CD4-positive, alpha-beta T cell (primary cell): ENCODE results near the gene SNF8. TPM values are rescaled to one million over a fixed set of nuclear protein-coding genes. Genes with fewer than 3 reads are reported as not detected.
A peak's percentile ranks its signal among the peaks of the same experiment; 100 is the strongest.
"Not testable (repeated sequence)": the region's sequence is repeated elsewhere in the genome, so short reads cannot be mapped to it uniquely, and the experiment has no call there.

Experiments used
- ATAC-seq: fragments of 200-7000 bp; cut with Tn5 transposase; one replicate; pipeline ENCODE4 v1.10.0; 2022; ENCODE audit warnings: mild to moderate bottlenecking; ENCODE audit not compliant: poor library complexity
- CTCF ChIA-PET: fragments of 350-600 bp; sonication (Branson Sonifier 250); formaldehyde crosslinking; loops from one replicate; lab custom pipeline; 2021; ENCODE audit warnings: antibody characterized with exemption, inconsistent platforms; lab: Charles Lee
- POLR2A ChIA-PET: fragments of 350-600 bp; sonication (Branson Sonifier 250); formaldehyde crosslinking; loops from one replicate; lab custom pipeline; 2021; ENCODE audit warnings: antibody characterized with exemption, inconsistent platforms; lab: Charles Lee
- DNase-seq, 14 experiments: peaks; one replicate each; pipeline ENCODE4 v3.0.0-alpha.2; 2013 to 2020; ENCODE audit warnings: mixed read lengths in 2 of 14
- H3K27ac ChIP-seq, 2 donors: one replicate each; pipeline versions ENCODE4 v1.5.1 to v1.7.0; 2013; ENCODE audit warnings: low read length in 2 of 2, low read depth in 1 of 2, mild to moderate bottlenecking in 1 of 2
- H3K27me3 ChIP-seq, 2 experiments: 1 replicate in 1 of 2; 2 replicates in 1 of 2; pipeline versions ENCODE4 v1.6.1 to v1.7.0; 2013; ENCODE audit warnings: low read length in 2 of 2, control low read depth in 1 of 2, mild to moderate bottlenecking in 1 of 2, moderate library complexity in 1 of 2; ENCODE audit not compliant: insufficient read depth in 2 of 2, control insufficient read depth in 1 of 2
- H3K36me3 ChIP-seq: one replicate; pipeline ENCODE4 v1.6.1; 2013; ENCODE audit warnings: low read length, control low read depth; ENCODE audit not compliant: insufficient read depth
- H3K4me1 ChIP-seq: one replicate; pipeline ENCODE4 v1.6.1; 2013; ENCODE audit warnings: low read length, control low read depth; ENCODE audit not compliant: insufficient read depth
- H3K4me3 ChIP-seq: one replicate; pipeline ENCODE4 v1.5.1; 2013; ENCODE audit warnings: mild to moderate bottlenecking, low read length, moderate library complexity
- H3K9me3 ChIP-seq, 2 experiments: 1 replicate in 1 of 2; 2 replicates in 1 of 2; pipeline versions ENCODE4 v1.6.1 to v1.7.0; 2013; ENCODE audit warnings: low read length in 2 of 2, mild to moderate bottlenecking in 2 of 2, control low read depth in 1 of 2, moderate library complexity in 1 of 2; ENCODE audit not compliant: control insufficient read depth in 1 of 2, insufficient read depth in 1 of 2
- H3K27ac Mint-ChIP-seq: one replicate; pipeline ENCODE4 v1.8.0; 2020; ENCODE audit warnings: mixed read lengths
- H3K27me3 Mint-ChIP-seq: one replicate; pipeline ENCODE4 v1.8.0; 2021; ENCODE audit warnings: mixed read lengths
- H3K36me3 Mint-ChIP-seq: one replicate; pipeline ENCODE4 v1.8.0; 2021; ENCODE audit warnings: low read depth, mixed read lengths
- H3K4me1 Mint-ChIP-seq: one replicate; pipeline ENCODE4 v1.8.0; 2021; ENCODE audit warnings: low read depth, mixed read lengths
- H3K4me3 Mint-ChIP-seq: one replicate; pipeline ENCODE4 v1.8.0; 2020; ENCODE audit warnings: mild to moderate bottlenecking, mixed read lengths
- H3K9me3 Mint-ChIP-seq: one replicate; pipeline ENCODE4 v1.8.0; 2020; ENCODE audit warnings: mixed read lengths
- intact Hi-C, 2 experiments: fragments of 100-400 bp; cut with DNase I in 1 of 2; cut with micrococcal nuclease in 1 of 2; formaldehyde crosslinking; loops; one replicate each; pipeline versions ENCODE4 v1.15.1 to v1.9.0; 2023 to 2025; cut with DNase I, micrococcal nuclease
- total RNA-seq, 174 experiments: library from RNA in 2 of 174; stranded (reverse) in 2 of 174; gene quantifications; one replicate each; pipeline ENCODE4 v1.2.3 and lab custom pipeline; 2021 to 2026
- TF ChIP-seq, protein P1 (sequence below): fragments of 200-600 bp; IDR thresholded peaks from one replicate; pipeline ENCODE4 v1.8.0; 2022; ENCODE audit warnings: antibody characterized with exemption, mild to moderate bottlenecking

The SNF8 gene
- total RNA-seq, 2 experiments from 2014 or later, result 53.8 to 57.4 TPM

- Histone ChIP-seq H3K4me3 (no peak overlapping the region), H3K27me3 (peaks cover 6 to 10% of the 10 kb centered on the region in 2 experiments), H3K27ac (no peak overlapping the region), H3K9me3 (no peaks in the 10 kb centered on the region), H3K36me3 (no peaks in the 10 kb centered on the region), H3K4me1 (no peaks in the 10 kb centered on the region)
- Mint-ChIP-seq H3K27ac (no peak overlapping the region), H3K36me3 (no peaks in the 10 kb centered on the region), H3K4me1 (no peaks in the 10 kb centered on the region), H3K9me3 (no peaks in the 10 kb centered on the region), H3K4me3 (no peak overlapping the region), H3K27me3 (peaks cover 41% of the 10 kb centered on the region)
- peak in 1 of 14 experiments; percentile 14 for DNase-seq
- TF ChIP-seq, protein P1, sequence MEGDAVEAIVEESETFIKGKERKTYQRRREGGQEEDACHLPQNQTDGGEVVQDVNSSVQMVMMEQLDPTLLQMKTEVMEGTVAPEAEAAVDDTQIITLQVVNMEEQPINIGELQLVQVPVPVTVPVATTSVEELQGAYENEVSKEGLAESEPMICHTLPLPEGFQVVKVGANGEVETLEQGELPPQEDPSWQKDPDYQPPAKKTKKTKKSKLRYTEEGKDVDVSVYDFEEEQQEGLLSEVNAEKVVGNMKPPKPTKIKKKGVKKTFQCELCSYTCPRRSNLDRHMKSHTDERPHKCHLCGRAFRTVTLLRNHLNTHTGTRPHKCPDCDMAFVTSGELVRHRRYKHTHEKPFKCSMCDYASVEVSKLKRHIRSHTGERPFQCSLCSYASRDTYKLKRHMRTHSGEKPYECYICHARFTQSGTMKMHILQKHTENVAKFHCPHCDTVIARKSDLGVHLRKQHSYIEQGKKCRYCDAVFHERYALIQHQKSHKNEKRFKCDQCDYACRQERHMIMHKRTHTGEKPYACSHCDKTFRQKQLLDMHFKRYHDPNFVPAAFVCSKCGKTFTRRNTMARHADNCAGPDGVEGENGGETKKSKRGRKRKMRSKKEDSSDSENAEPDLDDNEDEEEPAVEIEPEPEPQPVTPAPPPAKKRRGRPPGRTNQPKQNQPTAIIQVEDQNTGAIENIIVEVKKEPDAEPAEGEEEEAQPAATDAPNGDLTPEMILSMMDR, result no peak
- no peak for ATAC-seq
- POLR2A ChIA-PET, result no interaction called here
- CTCF ChIA-PET, result no interaction called here
- intact Hi-C loops, result no loop called here
Measured at GRCh38 chr17:48954300-48954755, 9.7 kb upstream of the SNF8 start.

DNA sequence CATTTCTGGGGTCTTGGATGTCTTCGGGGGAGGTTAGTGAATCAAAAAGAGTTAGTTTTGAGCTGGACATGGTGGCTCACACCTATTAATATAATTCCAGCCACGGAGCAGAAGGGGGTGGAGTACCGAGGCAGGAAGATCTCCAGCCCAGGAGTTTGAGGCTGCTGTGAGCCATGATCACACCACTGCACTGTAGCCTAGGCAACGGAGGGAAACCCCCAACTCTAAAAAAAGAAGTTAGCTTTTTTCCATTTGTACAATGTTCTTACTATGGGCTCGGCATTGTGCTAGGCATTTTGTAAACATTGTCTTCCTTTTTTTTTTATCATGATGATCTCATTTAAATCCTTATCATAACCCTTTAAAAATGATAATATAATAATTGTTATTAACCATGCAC is 8.3 kb upstream of the SNF8 start:
- CTCF ChIA-PET, result no interaction called here
- DNase-seq (no peak), ATAC-seq (no peak)
- Mint-ChIP-seq H3K4me3 (no peak overlapping the region), H3K36me3 (no peaks in the 10 kb centered on the region), H3K4me1 (no peaks in the 10 kb centered on the region), H3K27me3 (peaks cover 33% of the 10 kb centered on the region), H3K9me3 (no peaks in the 10 kb centered on the region), H3K27ac (no peak overlapping the region)
- Histone ChIP-seq H3K9me3 (no peaks in the 10 kb centered on the region), H3K27ac (no peak overlapping the region), H3K4me3 (no peak overlapping the region), H3K4me1 (no peaks in the 10 kb centered on the region), H3K27me3 (peaks cover 5% of the 10 kb centered on the region in 2 experiments), H3K36me3 (no peaks in the 10 kb centered on the region)
- intact Hi-C loops, result loop anchor here in 1 of 2 experiments (1.0 kb wide), 1 partner anchor 15 kb away; no protein-coding TSS in a partner anchor
- POLR2A ChIA-PET, result no interaction called here
- TF ChIP-seq, protein P1, result no peak

DNA sequence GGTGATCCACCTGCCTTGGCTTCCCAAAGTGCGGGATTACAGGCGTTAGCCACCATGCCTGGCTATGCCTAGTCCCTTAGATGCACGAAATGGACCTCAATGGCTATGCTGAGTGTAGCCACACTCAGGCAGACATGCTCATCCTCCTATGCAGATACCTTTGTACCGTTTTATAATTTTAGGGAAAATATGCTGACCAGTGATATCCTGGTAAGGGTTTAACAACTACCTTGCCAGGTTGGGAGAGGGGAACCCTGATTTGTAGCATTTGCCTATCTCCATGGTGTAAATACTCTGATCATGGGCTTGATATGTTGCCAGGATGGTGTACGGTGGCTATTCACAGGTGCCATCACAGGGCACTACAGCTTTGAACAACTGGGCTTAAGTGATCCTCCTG is 6.9 kb upstream of the SNF8 start:
- peaks cover 28% of the 10 kb centered on the region for H3K27me3 Mint-ChIP-seq
- H3K4me1 ChIP-seq, result no peaks in the 10 kb centered on the region
- DNase-seq, result no peak
- no peaks in the 10 kb centered on the region for H3K36me3 Mint-ChIP-seq
- intact Hi-C loops, result no loop called here
- no peak overlapping the region for H3K4me3 ChIP-seq
- no peaks in the 10 kb centered on the region for H3K9me3 Mint-ChIP-seq
- H3K4me1 Mint-ChIP-seq, result no peaks in the 10 kb centered on the region
- H3K27me3 ChIP-seq, result peaks cover 5% of the 10 kb centered on the region in 2 experiments
- H3K27ac ChIP-seq, result no peak overlapping the region
- H3K4me3 Mint-ChIP-seq, result no peak overlapping the region
- TF ChIP-seq, protein P1, result no peak
- ChIA-PET POLR2A (no interaction called here), CTCF (no interaction called here)
- no peaks in the 10 kb centered on the region for H3K9me3 ChIP-seq
- H3K36me3 ChIP-seq, result no peaks in the 10 kb centered on the region
- no peak for ATAC-seq
- no peak overlapping the region for H3K27ac Mint-ChIP-seq

GRCh38 chr17:48945261-48945651 is 614 bp upstream of the SNF8 start:
- peak; percentile 3 for ATAC-seq
- peak overlapping the region; percentile 81 to 85 for H3K27ac ChIP-seq
- intact Hi-C loops, result loop anchor here (2.0 to 10.0 kb wide), 4 partner anchors 36 to 470 kb away; partner anchors contain the start of genes IGF2BP1 (in 1 of the 2), PHB1 (in 1 of the 2) and UBE2Z (in 1 of the 2)

More at GRCh38 chr17:48945261-48945651, 614 bp upstream of the SNF8 start:
- peaks cover 32% of the 10 kb centered on the region for H3K36me3 Mint-ChIP-seq
- Histone ChIP-seq H3K4me3 (peak overlapping the region; percentile 99), H3K36me3 (peaks cover 20% of the 10 kb centered on the region), H3K4me1 (peaks cover 31% of the 10 kb centered on the region)
- not testable (repeated sequence) for H3K27me3 Mint-ChIP-seq, H3K27me3 ChIP-seq, H3K9me3 ChIP-seq, H3K9me3 Mint-ChIP-seq, DNase-seq
- H3K4me3 Mint-ChIP-seq, result peak overlapping the region; percentile 99
- CTCF ChIA-PET, result interaction anchor here (1.2 kb wide), 1 partner anchor 37 kb away, joined by 3 read pairs; no protein-coding TSS in a partner anchor
- POLR2A ChIA-PET, result interaction anchor here (0.5 to 2.3 kb wide), 14 partner anchors 14 to 1050 kb away, joined by 3 to 23 read pairs (median 4); partner anchors contain the start of genes ATP5MC1, SP2 and UBE2Z
- H3K27ac Mint-ChIP-seq, result peak overlapping the region; percentile 95
- peaks cover 14% of the 10 kb centered on the region for H3K4me1 Mint-ChIP-seq
